ENCODE results near the gene SORBS1.

Gene SORBS1

DNA sequence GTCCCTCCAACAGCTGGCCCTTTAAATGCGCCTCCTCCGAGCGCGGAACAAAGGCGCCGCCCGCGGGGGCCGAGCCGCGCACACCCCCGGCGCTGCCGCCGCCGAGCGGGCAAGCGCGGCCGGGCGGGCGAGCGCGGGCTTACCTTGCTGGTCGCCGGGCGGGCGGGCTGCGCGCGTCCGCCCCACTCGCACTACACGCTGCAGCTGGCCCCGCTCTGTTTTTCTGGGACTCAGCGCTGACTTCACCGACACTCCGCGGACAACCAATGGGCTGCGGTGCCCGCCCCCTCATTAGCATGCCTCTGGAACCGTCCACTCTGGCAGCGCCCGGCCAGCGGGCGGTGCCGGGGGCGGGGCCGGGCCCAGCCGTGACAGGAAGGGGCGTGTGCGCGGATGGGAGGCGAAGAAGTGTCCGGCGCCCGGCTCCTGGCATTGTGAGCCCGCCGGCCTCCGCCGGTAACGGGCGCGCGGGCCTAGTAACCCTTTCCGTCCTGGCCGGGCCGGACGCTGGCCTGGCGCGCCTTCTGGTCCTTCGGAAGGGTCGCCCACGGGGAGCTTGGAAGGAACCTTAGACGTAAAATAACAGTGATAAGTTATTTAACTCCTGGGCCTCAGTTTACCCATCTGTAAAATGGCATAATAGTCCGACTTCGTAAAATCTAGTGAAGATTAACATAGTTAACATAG is at the start of gene SORBS1:
TSS of gene SORBS1 (minus strand) at position 195 of the 687 bp plus-strand sequence. CDS start 120,236 bp downstream, outside the sequence.
- DNase-seq (ENCODE audit: low spot score): peak; percentile 94

DNA sequence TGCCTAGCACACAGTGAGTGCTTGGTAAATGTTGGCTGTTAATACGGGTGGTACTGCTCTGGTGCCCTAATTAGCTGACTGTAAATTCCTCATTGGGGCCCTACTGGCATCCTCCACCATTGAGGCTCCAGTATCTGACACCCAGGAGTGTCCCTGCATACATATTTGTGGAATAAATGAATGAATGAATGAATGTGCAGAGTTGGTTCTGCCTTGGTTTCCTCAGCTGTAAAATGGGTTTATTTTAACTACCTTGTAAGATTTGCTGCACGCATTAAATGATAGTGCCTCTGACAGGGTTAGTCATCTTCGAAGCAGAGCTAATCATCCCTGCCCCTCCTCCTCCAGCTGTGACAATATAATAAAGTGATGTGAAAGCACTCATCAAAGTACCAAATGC is 49.6 kb upstream of the SORBS1 start:
- no peak for DNase-seq (ENCODE audit: low spot score)

DNA sequence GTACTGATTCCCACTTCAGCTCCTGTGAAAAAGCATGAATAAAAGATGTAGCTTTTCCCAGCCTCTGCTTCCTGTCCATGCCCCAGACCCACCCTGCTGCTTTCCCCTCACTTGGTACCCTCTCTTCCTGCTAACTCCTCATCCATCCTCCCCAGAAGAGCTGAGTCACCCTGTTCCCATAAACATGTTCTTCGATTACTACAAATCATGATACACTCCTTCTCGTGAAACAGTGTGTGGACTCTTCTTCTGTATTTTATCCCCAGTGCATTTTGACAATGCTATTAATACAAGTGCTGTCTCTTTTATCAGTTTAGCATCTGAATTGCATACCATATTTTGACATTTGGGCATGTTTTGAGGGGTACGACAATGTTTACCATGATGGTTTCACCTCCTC is 45.8 kb upstream of the SORBS1 start:
- no peak for DNase-seq (ENCODE audit: low spot score)

DNA sequence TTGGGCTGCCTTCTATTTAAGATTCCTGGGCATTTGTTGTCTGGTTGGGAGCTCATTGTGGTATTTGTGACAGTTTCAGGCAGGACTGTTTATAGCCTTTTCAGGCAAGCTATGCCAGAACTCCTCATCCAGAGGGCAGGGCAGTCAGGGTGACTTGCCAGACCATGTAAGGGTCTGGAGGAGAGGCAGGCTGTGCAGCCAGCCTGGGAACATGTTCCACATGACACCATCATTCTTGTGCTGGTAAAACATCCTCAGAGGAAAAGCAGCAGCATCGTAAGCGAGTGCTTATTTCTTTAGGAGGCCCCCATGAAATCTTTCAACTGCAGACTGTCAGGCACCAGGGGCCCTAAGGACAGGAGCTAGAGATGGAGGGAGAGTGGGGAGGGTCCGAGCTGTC is 44.0 kb upstream of the SORBS1 start:
- DNase-seq (ENCODE audit: low spot score): no peak

DNA sequence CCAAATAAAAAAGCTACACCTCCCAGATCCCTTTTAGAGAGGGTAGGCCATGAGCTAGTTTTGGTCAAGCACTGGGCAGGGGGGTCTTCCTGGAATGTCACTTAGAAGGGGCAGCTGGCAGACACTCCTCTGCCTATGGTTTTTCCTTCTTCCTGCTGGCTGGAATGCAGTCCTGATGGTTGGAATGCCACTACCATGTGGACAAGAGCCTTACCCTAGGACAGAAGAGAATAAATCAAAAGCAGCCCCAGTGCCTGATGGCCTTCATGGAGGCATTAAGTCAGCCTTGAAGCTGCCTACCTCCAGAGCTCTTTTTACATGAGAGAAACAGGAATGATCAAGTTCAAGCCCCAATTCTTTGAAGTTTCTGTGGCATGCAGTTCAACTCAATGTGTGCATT is 43.5 kb upstream of the SORBS1 start:
- DNase-seq (ENCODE audit: low spot score): no peak

DNA sequence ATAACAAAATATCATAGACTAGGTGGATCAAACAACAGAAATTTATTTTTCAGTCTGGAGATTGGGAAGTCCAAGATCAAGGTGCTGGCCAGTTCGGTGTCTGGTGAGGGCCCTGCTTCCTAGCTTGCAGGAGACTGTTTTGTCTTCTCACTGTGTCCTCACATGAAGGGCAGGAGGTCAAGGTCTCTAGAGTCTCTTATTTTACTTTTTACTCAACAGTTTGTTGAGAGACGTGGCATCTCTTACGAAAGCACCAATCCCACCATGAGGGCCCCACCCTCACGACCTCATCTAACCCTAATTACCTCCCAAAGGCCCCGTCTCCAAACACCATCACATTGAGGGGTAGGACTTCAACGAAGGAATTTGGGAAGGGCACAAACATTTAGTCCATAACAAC is 41.2 kb upstream of the SORBS1 start:
- DNase-seq (ENCODE audit: low spot score): no peak

DNA sequence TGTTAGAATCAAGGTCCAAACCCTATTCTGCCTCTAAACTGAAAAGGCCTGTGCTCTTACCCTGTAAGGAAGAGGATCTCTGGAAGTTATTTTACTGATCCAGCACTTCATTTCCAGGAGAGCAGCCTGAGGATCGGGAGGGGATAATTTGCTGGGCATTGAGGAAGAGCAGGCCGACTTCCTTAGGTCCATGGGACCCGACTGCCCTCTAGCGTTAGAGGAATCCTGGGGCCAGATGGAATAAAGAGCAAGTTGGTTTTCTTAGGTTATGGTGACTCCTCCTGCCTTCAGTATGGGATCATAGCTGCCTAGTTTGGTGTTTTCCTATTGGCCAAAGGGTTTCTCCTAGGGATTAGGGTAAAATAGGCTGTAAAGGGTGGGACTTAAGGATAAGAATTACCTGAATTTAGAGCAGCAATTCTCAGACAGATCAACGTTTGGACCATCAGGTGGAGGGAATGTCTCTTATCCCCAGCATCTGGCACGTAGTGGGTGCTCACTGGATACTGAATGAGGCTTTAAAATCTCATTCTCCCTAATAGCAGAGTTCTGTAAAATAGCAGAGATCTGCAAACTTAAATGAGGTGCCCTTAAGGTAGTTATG is 40.0 kb upstream of the SORBS1 start:
- DNase-seq (ENCODE audit: low spot score): peak; percentile 83

DNA sequence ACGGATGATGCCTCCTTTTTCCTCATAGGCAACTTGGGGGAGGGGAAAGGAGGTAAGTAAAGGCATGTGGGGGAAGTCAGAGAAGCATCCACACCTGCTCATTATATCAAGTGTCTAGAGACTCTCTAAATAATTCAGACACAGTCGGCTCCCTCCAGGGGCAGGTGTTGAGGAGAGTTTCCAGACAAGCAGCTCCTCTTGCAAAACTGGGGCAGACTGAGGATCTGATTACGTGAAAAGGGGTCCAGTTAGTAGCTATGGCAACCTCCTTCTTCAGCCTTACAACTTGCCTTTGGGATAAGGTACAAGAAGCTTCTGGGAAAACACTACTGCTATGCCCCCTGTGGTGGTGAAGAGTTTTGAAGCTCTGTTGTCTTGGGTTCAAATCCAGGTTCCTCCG is 39.0 kb upstream of the SORBS1 start:
- no peak for DNase-seq (ENCODE audit: low spot score)

DNA sequence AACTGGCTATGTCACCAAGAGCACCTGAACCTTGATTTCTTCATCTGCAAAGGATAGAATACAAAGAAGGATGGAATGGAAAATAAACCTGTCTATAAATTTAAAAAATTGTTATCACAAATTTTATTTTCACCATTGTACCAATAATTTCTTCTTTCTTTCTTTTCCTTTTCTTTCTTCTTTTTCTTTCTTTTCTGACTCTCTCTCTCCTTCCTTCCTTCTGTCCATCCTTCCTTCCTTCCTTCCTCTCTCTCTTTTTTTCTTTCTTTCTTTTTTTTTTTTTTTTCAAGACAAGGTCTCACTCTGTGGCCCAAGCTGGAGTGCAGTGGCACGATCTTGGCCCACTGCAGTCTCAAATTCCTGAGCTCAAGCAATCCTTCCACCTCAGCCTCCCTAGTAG is 36.6 kb upstream of the SORBS1 start:
- DNase-seq (ENCODE audit: low spot score): no peak

DNA sequence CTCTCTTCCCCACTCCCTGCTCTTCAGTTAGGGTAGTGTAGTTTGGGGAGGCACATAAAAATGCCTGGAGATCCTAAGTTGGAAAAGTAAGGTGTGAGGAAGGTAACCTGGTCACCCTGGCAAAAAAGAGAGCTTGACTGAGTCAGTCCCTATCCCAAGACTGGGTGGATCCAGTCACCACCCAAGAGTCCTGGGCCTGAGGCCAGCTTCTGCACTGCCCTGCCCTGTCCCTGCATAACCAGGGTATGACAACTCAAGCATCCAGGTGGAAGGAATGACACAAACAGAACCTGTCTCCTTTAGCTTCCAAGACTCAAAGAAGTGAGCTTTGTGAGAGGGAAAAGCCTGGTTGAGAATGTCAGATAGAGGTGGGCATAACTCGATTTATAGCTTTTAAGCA is 26.9 kb upstream of the SORBS1 start:
- DNase-seq (ENCODE audit: low spot score): no peak

DNA sequence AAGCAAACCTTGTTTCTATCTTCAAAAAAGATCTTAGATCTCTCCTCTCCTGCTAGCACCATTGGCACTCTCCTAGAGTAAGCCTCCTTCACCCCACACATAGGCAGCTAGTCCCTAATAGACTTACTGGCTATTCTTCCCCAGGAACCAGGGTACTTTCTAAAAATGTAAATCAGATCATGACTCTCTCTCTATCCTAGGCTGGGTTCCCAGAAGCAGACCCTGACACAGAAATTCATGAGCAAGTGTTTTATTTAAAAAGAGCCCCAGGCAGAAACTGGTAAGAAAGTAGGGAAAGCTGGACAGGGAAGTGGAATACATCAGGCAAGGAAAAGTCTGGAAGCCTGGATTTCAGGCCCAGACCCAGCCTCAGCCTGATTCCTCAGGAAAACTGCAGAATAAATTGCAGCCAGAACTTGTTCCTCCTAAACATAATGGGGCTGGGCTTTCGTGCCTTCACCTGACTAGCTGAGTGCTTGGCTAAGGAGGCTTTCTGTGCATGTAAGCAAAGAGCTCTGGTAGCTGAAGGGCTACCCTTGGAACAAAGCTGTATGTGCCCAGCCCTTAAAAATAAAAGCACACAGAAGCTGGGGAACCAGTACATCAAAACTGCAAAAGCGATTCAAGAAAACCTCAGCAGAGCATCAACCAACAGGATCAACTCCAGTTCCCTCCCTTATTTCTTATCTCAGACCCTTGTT is 18.8 kb upstream of the SORBS1 start:
- no peak for DNase-seq (ENCODE audit: low spot score)

DNA sequence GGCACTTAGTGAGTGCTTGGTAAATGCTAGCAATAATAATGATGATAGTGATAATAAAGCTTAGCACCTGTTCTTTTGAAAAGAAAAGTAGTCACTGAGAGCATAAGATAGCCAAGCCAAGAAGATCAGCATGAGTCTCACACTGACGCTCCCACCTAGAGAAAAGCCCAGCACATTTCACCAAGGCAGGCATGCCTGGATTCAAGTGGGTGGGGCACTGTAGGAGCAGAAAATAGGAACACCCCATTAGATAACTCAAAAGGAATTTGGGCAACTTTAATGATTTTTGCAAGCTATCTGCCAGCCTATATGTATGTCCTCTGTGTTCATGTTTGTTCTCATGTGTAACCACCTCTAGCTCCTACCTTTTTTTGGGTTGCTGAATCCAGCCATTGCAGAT is 18.1 kb upstream of the SORBS1 start:
- DNase-seq (ENCODE audit: low spot score): no peak

DNA sequence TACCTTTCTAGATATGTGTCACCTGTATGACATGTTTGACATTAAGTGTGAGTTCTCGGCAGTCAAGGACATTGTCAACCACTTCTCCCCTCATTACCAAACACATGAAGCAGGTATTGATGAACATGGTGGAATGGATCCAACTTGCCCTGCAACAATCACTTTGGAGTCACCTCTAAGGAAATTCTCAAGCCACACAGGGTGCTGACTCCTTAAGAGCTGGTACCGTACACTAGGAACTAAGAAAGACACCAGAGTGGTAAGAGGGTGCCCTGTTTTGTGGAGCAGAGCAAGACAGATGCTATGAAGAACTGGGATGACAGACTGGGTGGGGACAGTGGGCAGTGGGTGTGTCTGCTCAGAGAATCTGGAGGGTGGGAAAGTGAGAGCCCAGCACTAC is 17.4 kb upstream of the SORBS1 start:
- DNase-seq (ENCODE audit: low spot score): no peak

DNA sequence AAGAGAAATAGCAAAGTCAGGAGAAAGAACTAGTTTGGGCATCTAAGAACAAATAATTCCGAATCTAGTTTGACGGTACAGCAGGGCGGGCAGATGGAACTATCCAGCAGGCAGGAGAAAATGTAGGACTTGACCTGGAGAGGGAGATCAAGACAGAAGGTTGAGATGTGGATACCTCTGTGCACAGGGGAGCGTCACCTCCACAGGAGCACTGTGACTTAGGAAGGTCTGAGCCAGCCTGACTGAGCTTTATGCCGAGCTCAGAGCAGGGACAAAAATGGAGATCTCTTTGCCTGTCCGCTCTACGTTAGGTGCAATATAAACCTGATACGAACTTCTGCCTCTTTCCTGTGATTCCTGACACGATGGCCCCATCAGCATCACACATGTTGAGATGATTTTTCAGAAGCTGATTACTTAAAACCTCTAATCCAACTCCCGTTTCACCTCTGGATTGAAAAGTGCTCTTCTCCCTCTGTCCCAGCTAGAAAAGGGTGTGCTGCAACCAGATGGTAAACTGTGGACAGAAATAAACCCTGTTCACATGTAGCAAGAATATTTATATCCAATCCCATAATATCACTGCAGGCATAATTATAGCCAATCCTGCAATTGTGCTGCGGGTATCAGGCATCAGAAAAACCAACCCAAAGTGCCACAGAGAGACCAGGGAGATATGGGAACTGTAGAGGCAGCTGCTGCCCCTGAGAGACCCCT is 13.6 kb upstream of the SORBS1 start:
- no peak for DNase-seq (ENCODE audit: low spot score)

DNA sequence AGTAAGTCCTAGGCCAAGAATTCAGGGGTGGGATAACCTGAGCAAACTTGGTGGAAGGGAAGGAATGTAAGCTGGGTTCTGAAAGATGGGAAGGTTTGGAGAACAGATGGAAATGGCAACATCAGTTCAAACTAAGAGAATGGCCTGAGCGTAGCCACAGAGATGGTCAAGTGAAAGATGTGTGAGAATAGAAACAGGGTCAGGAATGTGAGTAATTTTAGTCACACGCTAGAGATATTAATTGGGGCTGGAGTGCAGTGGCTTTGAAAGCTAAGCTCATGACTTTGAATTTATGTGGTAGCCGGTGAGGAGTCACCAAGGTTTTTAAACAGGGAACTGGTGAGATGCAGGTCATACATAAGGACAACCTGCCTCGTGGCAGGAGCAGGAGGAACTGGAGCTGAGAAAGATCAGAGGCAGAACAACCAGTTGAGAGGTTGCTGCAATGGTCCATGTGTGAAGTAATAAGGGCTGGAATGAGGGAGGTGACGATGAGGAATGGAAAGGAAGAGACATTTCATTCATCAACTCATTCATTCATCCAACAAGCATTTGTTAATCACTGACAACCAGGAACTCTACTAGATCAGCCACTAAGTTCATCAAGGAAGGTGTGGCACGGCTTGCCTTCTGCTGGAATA is 12.9 kb upstream of the SORBS1 start:
- no peak for DNase-seq (ENCODE audit: low spot score)

DNA sequence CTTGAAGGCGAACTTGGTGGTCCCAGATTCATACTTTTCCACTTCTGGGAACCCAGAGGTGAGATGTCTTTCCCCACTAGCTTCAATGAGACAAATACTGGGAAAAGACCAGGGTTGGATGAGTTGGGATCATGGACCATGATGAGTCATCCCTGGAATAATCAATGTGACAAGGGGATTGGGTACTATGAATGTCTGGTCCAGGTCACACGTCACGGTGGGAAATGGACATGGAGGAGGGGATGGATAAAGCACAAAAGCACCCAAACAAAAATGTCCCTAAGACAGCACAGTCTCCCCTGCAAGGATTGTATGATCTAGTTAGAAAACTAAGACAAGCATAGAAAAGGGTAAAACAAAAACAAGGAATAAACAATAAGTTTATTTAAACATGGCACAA is 12.4 kb upstream of the SORBS1 start:
- DNase-seq (ENCODE audit: low spot score): no peak

DNA sequence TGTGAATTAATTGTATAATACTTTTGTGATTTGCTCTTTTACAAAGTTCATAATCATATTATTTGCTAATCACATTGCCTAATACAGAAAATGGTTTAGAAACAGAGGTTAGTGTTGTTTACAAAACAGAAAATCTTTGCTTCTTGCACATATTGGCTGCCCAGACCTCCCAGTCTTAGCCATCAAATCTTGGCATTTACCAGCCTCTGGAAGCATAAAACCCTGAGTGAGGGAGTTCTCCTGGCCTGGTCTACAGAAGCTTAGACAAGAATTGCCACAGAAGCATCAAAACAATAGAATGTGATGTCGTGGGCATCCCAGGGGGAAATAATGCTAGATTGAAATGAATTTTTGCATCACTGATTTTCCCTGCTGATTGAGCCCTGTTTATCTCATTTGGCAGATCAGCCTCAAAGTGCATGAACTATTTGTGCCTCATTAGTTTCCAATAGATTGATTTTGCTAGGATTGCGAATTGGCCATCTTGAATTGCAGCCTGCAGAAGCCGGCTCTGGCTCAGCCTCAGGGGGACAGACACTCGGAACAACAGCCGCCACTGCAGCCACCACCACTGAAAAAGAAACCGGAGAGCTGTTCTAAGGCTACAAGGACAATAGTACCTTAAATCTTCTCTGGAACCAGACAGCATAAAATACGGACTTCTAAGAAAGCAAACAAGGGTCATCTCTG is 11.1 kb upstream of the SORBS1 start:
- no peak for DNase-seq (ENCODE audit: low spot score)

DNA sequence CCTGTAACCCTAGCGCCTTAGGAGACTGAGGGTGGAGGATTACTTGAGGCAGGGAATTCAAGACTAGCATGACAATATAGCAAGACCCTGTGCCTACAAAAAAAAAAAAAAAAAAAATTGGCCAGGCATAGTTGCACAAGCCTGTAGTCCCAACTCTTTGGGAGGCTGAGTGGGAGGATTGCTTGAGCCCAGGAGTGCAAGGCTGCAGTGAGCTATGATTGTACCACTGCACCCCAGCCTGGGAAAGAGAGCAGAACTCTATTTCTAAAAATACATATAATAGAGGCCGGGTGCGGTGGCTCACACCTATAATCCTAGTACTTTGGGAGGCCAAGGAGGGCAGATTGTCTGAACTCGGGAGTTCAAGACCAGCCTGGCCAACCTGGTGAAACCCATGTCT is 10.2 kb upstream of the SORBS1 start:
- no peak for DNase-seq (ENCODE audit: low spot score)

DNA sequence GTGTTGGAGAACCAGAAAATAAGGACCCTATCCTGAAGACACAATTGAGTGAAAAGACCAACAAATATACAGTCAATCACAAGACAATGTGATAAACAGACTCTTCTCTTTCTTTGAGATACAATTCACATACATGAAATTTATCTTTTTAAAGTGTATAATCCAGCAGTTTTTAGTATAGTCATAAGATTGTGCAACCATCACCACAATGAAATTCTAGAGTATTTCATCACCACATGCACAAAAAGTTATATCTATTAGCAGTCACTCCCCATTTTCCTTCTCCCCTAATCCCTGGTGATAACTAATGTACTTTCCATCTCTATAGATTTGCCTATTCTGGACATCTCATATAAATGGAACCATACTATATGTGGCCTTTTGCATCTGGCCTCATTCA is 8.2 kb upstream of the SORBS1 start:
- DNase-seq (ENCODE audit: low spot score): no peak

DNA sequence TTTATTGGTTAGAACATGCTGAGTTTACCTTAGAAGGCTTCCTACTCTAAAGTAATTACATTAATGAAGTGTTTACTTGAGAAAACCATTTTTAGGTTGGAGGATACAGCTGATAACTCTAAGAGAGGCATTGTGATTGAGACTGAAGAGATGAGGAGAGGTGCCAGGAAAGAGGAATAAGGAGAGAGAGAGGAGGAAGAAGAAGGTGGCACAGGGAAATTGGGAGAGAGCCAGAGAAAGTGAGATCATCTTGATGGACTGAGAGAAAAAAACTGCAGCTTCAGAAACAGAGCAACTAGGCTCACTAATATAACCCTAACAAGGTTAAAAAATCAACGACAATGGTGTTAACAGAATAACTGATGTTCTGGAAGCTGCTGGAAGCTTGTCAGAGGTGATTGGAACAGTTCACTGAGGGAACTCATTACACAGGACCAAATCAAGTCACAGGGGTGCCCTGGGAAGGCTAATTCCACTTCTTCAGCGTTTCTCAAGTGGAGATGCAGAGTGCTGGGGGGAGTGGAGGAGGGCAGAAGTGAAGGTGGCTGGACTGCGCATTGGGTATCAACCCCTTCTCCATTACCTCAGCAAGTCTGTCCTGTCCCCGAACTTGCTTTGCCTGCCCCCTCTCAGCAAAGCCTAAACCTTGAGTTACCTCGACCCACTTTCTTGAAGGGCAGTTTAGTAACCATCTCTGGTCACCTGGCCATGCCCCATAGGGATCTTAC is 6.9 kb upstream of the SORBS1 start:
- DNase-seq (ENCODE audit: low spot score): no peak

DNA sequence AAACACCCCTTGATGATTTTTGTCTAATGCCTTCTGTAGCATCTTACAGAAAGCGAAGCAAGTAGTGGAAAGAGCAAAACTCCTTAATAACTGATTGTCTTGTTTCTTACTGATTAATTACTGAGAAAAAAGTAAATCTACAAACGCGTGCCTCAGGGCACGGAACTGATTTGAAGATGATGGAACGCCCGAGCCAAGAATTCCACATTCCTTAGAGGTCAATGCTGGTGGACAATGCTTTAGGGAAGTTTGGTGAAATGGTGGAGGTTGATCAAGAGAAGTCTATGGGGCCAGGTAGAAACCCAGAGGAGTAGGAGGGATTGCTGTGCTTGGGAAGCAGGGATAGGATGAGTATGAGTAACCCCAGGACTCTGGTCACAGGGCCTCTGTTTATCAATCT is 5.0 kb upstream of the SORBS1 start:
- DNase-seq (ENCODE audit: low spot score): no peak
